HFFc6 (cell line): ENCODE results near the gene SFTPB. TPM values are rescaled to one million over a fixed set of nuclear protein-coding genes. Genes with fewer than 3 reads are reported as not detected.

Experiments used
- DNase-seq: peaks from one replicate; pipeline ENCODE4 v3.0.0-alpha.2; 2018
- H3K27ac Mint-ChIP-seq: 2 replicates; pipeline ENCODE4 v1.8.0; 2020; ENCODE audit warnings: mild to moderate bottlenecking, mixed read lengths
- H3K27me3 Mint-ChIP-seq: 2 replicates; pipeline ENCODE4 v1.8.0; 2021; ENCODE audit warnings: mild to moderate bottlenecking, moderate library complexity, mixed read lengths; ENCODE audit not compliant: insufficient read depth
- H3K36me3 Mint-ChIP-seq: 2 replicates; pipeline ENCODE4 v1.8.0; 2021; ENCODE audit warnings: low read depth, mixed read lengths
- H3K4me1 Mint-ChIP-seq: 2 replicates; pipeline ENCODE4 v1.8.0; 2020; ENCODE audit warnings: low read depth, mixed read lengths
- H3K4me3 Mint-ChIP-seq: 2 replicates; pipeline ENCODE4 v1.8.0; 2020; ENCODE audit warnings: mild to moderate bottlenecking, moderate library complexity, mixed read lengths
- H3K9me3 Mint-ChIP-seq: 2 replicates; pipeline ENCODE4 v1.8.0; 2020; ENCODE audit warnings: mild to moderate bottlenecking, mixed read lengths
- total RNA-seq, 6 experiments: library from RNA; stranded (reverse); fragmentation: NEBNext Ultra II Directional; extraction: Animal tissue kit (Norgen Biotek cat#: 25700); gene quantifications; 2 replicates in 1 of 6; 3 replicates in 5 of 6; pipeline ENCODE4 v1.2.3, GENCODE V29; 2021
- TF ChIP-seq, protein P1 (sequence below): fragments of 200-600 bp; sonication (generic); IDR thresholded peaks from 2 replicates; pipeline ENCODE4 v1.5.0; 2021; ENCODE audit warnings: antibody characterized with exemption, mild to moderate bottlenecking

SFTPB gene
- total RNA-seq, 6 experiments from 2014 or later: not detected

DNA sequence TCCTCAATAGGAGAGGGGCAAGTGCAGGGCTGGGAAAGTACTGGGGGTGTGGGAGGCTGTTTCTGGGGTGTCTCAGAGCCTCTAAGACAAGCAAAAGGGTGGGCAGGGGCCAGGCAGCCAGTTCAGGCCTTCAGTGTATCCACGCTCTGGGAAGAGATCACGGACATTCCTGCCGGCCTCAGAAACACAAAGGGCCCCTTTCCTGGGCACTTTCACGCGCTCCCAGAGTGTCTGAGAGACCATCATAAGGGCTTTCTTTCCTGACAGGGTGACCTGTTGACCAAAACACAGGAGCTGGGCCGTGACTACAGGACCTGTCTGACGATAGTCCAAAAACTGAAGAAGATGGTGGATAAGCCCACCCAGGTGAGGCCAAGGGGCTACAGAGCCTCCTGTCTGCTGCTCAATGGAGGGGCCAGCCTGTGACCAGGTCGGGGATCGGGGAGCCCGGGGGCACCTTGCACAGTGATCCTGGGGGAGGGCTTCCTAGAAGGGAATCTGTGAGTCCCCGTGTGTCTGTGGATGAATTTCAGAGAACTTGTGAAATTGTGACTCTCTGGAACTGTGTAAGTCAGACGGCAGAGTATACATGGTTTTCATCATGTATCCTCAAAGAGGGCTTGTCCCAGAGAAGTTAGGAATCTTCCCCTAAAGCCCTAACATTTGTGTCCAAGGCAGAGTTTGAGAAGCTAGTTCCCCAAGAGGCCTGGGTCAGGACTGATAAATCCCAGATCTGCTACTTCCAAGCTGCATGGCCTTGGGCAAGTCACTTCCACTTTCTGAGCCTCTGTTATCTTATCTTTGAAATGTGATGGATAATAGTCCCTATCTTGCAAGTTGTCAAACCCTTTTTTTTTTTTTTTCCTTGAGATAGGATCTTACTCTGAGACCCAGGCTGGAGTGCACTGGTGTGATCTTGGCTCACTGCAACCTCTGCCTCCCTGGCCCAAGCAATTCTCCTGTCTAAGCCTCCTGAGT is 28.0 kb upstream of the SFTPB start:
- H3K4me1 Mint-ChIP-seq: peaks cover 15% of the 10 kb centered on the region
- TF ChIP-seq, protein P1, sequence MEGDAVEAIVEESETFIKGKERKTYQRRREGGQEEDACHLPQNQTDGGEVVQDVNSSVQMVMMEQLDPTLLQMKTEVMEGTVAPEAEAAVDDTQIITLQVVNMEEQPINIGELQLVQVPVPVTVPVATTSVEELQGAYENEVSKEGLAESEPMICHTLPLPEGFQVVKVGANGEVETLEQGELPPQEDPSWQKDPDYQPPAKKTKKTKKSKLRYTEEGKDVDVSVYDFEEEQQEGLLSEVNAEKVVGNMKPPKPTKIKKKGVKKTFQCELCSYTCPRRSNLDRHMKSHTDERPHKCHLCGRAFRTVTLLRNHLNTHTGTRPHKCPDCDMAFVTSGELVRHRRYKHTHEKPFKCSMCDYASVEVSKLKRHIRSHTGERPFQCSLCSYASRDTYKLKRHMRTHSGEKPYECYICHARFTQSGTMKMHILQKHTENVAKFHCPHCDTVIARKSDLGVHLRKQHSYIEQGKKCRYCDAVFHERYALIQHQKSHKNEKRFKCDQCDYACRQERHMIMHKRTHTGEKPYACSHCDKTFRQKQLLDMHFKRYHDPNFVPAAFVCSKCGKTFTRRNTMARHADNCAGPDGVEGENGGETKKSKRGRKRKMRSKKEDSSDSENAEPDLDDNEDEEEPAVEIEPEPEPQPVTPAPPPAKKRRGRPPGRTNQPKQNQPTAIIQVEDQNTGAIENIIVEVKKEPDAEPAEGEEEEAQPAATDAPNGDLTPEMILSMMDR: no peak
- no peak for DNase-seq
- no peaks in the 10 kb centered on the region for H3K9me3 Mint-ChIP-seq
- H3K27ac Mint-ChIP-seq: no peak overlapping the region
- peaks cover 10% of the 10 kb centered on the region; the same call in 1 of the 2 replicates for H3K27me3 Mint-ChIP-seq
- H3K4me3 Mint-ChIP-seq: no peak overlapping the region
- no peaks in the 10 kb centered on the region for H3K36me3 Mint-ChIP-seq

DNA sequence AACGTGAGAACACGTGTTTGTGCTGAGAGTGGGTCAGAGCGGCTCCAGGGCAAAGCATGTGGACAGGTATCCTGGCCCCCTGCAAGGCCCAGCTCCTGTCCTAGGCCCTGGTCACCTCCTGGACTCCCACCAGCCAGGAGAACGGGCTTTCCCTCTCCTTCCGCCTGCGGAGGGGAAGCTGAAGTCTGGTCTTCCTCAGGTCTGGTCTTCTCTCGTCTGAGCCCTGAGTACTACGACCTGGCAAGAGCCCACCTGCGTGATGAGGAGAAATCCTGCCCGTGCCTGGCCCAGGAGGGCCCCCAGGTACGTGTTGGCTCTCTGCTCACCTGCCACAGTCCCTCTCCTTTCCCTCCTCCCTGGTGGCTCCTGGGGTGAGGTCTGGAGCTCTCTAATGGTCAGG is 27.1 kb upstream of the SFTPB start:
- TF ChIP-seq, protein P1: no peak
- H3K27me3 Mint-ChIP-seq: peaks cover 10% of the 10 kb centered on the region; the same call in 1 of the 2 replicates
- no peak for DNase-seq

DNA sequence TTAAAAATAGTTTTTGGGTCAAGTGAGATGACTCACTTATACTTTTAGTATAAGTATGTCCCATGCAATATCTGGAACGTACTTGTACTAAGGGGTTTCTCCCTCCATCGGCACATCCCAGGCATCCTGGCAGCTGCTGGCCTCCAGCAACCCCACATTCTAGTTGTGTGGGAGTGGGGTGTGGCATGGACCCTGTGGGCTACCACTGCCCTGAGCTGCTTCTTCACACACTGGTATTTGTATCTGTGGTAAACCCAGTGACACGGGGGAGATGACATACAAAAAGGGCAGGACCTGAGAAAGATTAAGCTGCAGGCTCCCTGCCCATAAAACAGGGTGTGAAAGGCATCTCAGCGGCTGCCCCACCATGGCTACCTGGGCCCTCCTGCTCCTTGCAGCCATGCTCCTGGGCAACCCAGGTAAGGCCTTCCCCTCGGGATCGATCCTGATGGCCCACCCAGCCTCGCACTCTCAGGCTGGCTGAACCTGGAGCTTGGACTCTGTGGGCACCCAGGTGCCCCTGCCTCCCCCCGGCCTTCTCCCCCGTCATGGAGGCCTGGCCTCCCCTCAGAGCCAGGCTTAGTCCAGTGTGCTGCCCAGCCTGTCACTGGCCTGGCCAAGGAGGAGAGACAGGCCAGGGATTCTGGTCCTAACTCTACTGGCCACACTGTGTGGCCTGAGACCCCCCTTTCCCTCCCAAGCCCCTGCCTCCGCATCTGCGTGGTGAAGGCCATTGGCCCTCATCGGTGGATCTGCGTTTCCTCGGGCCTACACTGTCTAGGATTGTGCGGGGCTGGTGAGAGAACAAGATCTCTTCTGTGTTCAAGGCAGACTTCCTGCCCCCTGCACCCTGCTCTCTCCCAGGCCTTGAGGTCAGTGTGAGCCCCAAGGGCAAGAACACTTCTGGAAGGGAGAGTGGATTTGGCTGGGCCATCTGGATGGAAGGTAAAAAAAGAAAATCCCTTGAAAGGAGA is 26.3 kb upstream of the SFTPB start, which contains the start of gene GNLY:
Gene GNLY, plus strand, starts transcription at position 307 of the 974 bp plus-strand sequence. Its CDS starts 61 bp downstream, at position 368.
- TF ChIP-seq, protein P1: no peak
- Mint-ChIP-seq H3K4me1 (peaks cover 11% of the 10 kb centered on the region), H3K9me3 (no peaks in the 10 kb centered on the region), H3K4me3 (no peak within 1 kb of the TSS), H3K27me3 (peaks cover 10% of the 10 kb centered on the region; the same call in 1 of the 2 replicates), H3K27ac (no peak within 1 kb of the TSS), H3K36me3 (no peaks in the 10 kb centered on the region)
- no peak for DNase-seq

More for the DNA sequence above, 27.1 kb upstream of the SFTPB start:
- no peaks in the 10 kb centered on the region for H3K36me3 Mint-ChIP-seq
- H3K4me3 Mint-ChIP-seq: no peak overlapping the region
- H3K9me3 Mint-ChIP-seq: no peaks in the 10 kb centered on the region
- H3K27ac Mint-ChIP-seq: no peak overlapping the region
- H3K4me1 Mint-ChIP-seq: peaks cover 11% of the 10 kb centered on the region

DNA sequence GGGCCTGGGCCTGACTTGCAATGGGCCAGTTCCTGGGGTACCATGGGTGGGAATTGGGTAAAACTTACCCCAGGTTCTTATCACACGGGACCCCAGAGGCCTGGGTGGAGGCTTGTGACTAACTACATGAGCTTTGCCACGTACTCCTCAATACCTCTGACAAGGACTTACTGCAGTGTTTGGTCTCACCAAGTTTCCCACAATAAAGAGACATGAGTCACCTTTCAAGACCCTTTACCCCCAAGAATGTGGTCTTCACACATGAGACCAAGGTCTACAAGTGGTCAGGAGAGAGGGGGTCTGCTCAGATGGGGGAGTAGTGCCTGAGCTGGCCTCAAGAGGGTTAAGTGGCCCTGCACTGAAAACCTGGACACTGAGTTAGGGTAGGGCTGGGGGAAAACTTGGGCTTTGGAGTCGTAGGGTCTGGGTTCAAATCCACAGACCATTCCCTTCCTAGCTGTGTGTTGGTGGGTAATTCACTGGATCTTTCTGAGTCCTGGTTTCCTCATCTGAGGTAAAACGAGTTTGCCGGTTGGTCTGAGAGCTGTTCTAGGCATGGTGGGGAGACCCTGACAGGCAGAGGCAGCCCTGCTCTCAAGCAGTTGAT is 24.1 kb upstream of the SFTPB start:
- TF ChIP-seq, protein P1: no peak
- Mint-ChIP-seq H3K36me3 (no peaks in the 10 kb centered on the region), H3K4me3 (no peak overlapping the region), H3K27me3 (peaks cover 8% of the 10 kb centered on the region; the same call in 1 of the 2 replicates), H3K4me1 (peaks cover 16% of the 10 kb centered on the region), H3K9me3 (no peaks in the 10 kb centered on the region), H3K27ac (no peak overlapping the region)
- DNase-seq: no peak

DNA sequence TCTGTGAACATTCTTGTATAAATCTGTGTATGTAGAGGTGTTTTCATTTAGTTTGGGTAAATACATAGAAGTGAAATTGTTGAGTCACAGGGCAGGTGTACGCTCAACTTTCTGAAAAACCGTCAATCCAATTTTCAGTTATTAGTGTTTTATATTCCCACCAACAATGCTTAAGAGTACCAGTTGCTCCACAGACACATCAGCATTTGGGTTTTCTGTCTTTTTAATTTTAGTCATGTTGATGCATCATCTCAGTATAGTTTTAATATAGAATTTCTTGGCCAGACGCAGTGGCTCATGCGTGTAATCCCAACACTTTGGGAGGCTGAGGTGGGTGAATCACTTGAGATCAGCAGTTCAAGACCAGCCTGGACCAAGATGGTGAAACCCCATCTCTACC is 22.9 kb upstream of the SFTPB start:
- H3K4me3 Mint-ChIP-seq: no peak overlapping the region
- TF ChIP-seq, protein P1: no peak
- no peaks in the 10 kb centered on the region for H3K36me3 Mint-ChIP-seq
- peaks cover 5% of the 10 kb centered on the region; the same call in 1 of the 2 replicates for H3K27me3 Mint-ChIP-seq
- no peak for DNase-seq
- H3K9me3 Mint-ChIP-seq: no peaks in the 10 kb centered on the region
- no peak overlapping the region for H3K27ac Mint-ChIP-seq
- peaks cover 18% of the 10 kb centered on the region for H3K4me1 Mint-ChIP-seq
